Natural killer cell treated with Interleukin-12 subunit alpha and Interleukin-12 subunit beta and Interleukin-15 and Interleukin-18, amount 100 ng/mL, for 72 hours (primary cell): ENCODE data around the gene IL1RAPL1. TPM values are rescaled to one million over a fixed set of nuclear protein-coding genes. Genes with fewer than 3 reads are reported as not detected.

Experiments used
- ATAC-seq, 2 donors: fragments of 150-1000 bp; cut with Tn5 transposase in 1 of 2; sonication (Bioruptor Pico), chemical (Tn5 transposase) in 1 of 2; 2 replicates each; pipeline ENCODE4 v1.10.0; 2021
- DNase-seq: peaks from one replicate; pipeline ENCODE4 v3.0.0; 2022; ENCODE audit warnings: low spot score
- H3K27ac Mint-ChIP-seq, 2 donors: 1 replicate in 1 of 2; 2 replicates in 1 of 2; pipeline ENCODE4 v1.8.0; 2022; ENCODE audit warnings: mixed read lengths in 2 of 2, mild to moderate bottlenecking in 1 of 2, moderate library complexity in 1 of 2
- H3K27me3 Mint-ChIP-seq, 2 donors: 1 replicate in 1 of 2; 2 replicates in 1 of 2; pipeline ENCODE4 v1.8.0; 2022; ENCODE audit warnings: mixed read lengths in 2 of 2
- H3K36me3 Mint-ChIP-seq: one replicate; pipeline ENCODE4 v1.8.0; 2022; ENCODE audit warnings: mixed read lengths
- H3K4me1 Mint-ChIP-seq, 2 donors: 1 replicate in 1 of 2; 2 replicates in 1 of 2; pipeline ENCODE4 v1.8.0; 2022; ENCODE audit warnings: low read depth in 2 of 2, mixed read lengths in 2 of 2, mild to moderate bottlenecking in 1 of 2
- H3K4me3 Mint-ChIP-seq: one replicate; pipeline ENCODE4 v1.8.0; 2022; ENCODE audit warnings: mixed read lengths
- H3K9me3 Mint-ChIP-seq: 2 replicates; pipeline ENCODE4 v1.8.0; 2022; ENCODE audit warnings: mixed read lengths
- total RNA-seq, 2 donors: library from RNA; stranded (reverse); gene quantifications; one replicate each; pipeline ENCODE4 v1.2.3, GENCODE V29; 2022

IL1RAPL1 gene
- total RNA-seq, 2 donors from 2014 or later: not detected

DNA sequence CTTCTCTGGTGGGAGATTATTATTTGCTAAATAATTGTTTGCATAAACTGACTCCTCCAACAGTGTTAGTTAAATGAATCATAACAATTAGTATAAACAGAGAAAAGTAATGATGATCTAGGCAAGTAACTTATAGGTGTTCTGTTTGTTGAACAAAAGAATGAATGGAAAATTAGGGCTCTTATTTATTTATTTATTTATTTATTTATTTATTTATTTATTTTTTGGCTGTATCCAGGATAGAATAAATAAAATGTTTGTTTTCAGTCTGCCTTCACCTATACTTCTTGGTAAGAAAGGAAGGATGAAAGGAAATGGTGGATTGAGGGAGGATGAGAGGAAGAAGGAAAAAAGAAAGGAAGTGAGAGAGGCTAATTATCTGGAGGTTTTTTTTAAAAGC, 1066.5 kb downstream of the IL1RAPL1 start:
- Mint-ChIP-seq H3K9me3 (peaks cover 4% of the 10 kb centered on the region), H3K4me1 (no peaks in the 10 kb centered on the region)
- ATAC-seq: no peak

DNA sequence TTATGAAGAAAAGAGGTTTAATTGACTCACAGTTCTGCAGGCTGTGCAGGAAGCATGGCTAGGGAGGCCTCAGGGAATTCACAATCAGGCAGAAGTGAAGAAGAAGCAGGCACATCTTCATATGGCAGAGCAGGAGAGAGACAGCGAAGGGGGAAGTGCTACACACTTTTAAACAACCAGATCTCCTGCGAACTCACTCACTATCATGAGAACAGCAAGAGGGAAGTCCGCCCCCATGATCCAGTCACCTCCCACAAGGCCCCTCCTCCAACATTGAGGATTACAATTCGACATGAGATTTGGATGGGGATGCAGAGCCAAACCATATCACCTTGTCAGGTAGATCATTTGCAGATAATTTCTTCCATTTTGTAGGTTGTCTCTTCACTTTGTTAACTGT, 1072.7 kb downstream of the IL1RAPL1 start:
- Mint-ChIP-seq H3K4me1 (no peaks in the 10 kb centered on the region), H3K27me3 (no peaks in the 10 kb centered on the region), H3K27ac (no peak overlapping the region), H3K9me3 (peaks cover 5% of the 10 kb centered on the region), H3K4me3 (no peak overlapping the region), H3K36me3 (no peaks in the 10 kb centered on the region)
- DNase-seq (no peak), ATAC-seq (no peak)

More for the DNA sequence above, 1066.5 kb downstream of the IL1RAPL1 start:
- Mint-ChIP-seq H3K4me3 (no peak overlapping the region), H3K36me3 (no peaks in the 10 kb centered on the region), H3K27me3 (no peaks in the 10 kb centered on the region), H3K27ac (no peak overlapping the region)
- no peak for DNase-seq

DNA sequence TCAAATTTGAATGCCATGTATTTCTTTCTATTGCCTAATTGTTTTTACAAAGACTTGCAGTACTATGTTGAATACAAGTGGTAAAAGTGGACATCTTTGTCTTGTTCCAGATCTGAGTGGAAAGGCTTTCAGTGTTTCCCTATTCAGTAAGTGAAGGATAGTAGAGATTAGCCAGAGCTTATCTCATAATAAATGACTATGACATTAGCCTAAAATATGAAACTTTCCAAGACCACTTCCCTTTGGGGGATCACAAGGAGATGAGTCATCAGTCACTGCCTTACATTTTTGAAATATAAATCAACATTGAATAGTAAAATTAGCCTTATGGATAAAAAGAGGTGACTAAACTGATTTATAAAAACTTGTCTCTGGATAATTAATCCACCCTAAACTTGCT, 1074.0 kb downstream of the IL1RAPL1 start:
- H3K4me3 Mint-ChIP-seq: no peak overlapping the region
- no peaks in the 10 kb centered on the region for H3K36me3 Mint-ChIP-seq
- no peak for DNase-seq
- peaks cover 5% of the 10 kb centered on the region for H3K9me3 Mint-ChIP-seq
- no peak overlapping the region for H3K27ac Mint-ChIP-seq
- no peaks in the 10 kb centered on the region for H3K27me3 Mint-ChIP-seq
- no peak for ATAC-seq
- H3K4me1 Mint-ChIP-seq: no peaks in the 10 kb centered on the region

DNA sequence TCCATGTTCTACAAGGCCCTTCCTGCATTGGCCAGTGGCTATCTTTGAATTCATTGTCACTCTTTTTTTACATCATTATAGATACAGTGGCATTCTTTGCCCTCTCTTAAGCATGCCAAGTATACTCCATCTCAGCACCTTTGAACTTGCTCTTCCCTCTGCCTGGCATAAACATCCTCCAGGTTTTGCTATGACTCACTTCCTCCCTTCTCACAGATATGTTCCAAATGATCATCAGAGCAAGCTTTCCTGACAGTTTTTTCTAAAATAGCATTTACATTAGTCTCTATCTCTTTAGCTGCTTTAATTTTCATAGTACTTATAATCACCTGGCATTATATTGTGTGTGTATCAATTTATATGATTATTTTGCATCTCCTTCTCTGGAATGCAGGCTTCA, 1074.9 kb downstream of the IL1RAPL1 start:
- peaks cover 5% of the 10 kb centered on the region for H3K9me3 Mint-ChIP-seq

DNA sequence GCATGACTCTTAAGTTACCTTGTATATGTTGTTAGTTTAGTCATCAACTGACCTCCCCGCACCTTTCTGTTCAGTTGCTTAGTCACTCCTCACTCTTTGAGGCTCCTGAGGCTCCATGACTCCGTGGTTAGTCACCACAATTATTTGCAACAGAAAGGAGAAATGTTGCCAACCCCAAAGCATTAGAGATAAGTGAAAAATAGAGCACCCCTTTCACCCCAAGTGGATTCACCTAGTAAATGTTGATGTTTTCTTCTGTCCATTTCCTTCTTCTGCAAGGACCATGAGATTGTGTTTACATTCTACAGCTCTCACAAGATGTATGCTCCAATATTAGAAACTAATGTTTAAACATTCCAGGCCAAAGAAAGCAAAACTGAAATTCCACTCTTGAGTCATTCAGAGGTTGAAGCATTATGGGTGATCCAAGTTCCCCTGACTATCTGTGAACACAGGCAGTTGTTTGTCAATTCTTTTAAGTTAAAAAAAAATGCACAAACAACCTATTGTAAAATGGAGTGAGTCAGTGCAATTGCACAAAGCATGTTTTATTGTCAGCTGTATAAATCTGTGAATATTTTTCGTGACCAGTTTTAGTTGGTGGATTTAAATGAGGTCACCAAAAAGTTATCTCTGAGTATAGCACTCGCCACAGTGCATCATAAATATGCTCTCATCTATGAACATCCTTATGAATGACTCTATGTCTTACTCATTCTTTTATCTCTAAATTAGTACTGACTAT, 1075.7 kb downstream of the IL1RAPL1 start:
- DNase-seq: no peak
- no peaks in the 10 kb centered on the region for H3K36me3 Mint-ChIP-seq
- H3K4me3 Mint-ChIP-seq: no peak overlapping the region
- ATAC-seq: no peak
- no peak overlapping the region for H3K27ac Mint-ChIP-seq
- peaks cover 9% of the 10 kb centered on the region for H3K9me3 Mint-ChIP-seq
- H3K27me3 Mint-ChIP-seq: no peaks in the 10 kb centered on the region
- H3K4me1 Mint-ChIP-seq: no peaks in the 10 kb centered on the region

More for the DNA sequence above, 1074.9 kb downstream of the IL1RAPL1 start:
- H3K4me1 Mint-ChIP-seq: no peaks in the 10 kb centered on the region
- H3K4me3 Mint-ChIP-seq: no peak overlapping the region
- no peak overlapping the region for H3K27ac Mint-ChIP-seq
- H3K27me3 Mint-ChIP-seq: no peaks in the 10 kb centered on the region
- DNase-seq (no peak), ATAC-seq (no peak)
- H3K36me3 Mint-ChIP-seq: no peaks in the 10 kb centered on the region

DNA sequence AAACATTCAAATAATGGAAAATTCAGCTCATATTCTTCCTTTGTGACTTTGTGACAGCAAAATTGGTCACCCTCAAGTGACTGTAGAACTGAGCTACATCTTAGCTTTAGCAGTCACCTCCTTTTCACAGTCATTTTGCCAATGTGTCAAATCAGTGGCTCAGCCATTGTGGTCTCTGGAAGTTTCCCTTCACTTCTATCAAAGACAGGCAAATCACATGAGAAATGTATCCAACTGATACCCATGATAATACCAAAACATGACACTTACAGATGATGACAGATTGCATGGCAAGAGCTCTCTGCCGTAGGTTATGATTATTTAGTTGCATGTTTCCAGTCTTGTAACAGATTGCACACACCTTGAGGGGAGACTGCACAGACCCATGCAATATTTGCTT, 1078.3 kb downstream of the IL1RAPL1 start:
- DNase-seq: no peak
- no peaks in the 10 kb centered on the region for H3K27me3 Mint-ChIP-seq
- no peak overlapping the region for H3K27ac Mint-ChIP-seq
- H3K9me3 Mint-ChIP-seq: peaks cover 9% of the 10 kb centered on the region
- H3K36me3 Mint-ChIP-seq: no peaks in the 10 kb centered on the region
- no peak for ATAC-seq
- H3K4me1 Mint-ChIP-seq: no peaks in the 10 kb centered on the region
- H3K4me3 Mint-ChIP-seq: no peak overlapping the region

DNA sequence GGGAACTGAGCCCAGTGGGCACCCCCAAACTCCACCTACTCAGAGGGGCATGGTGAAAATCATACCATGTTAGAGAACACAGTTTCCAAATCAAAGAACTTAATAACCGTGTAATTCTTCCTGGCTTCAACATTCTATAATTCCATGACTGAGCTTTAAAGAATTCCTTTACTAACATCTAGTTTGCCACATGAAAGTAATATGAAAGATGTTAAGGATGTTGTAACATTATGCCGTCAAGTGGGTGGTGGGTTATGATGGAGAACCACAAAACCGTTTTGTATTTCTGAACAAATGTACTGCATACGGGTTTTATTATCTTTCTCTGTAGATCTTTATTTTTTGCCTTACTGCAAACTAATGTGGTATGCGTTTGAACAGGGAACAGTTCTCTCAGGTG, 1079.1 kb downstream of the IL1RAPL1 start:
- Mint-ChIP-seq H3K36me3 (no peaks in the 10 kb centered on the region), H3K4me1 (no peaks in the 10 kb centered on the region), H3K27ac (no peak overlapping the region), H3K4me3 (no peak overlapping the region), H3K9me3 (peaks cover 9% of the 10 kb centered on the region), H3K27me3 (no peaks in the 10 kb centered on the region)
- DNase-seq: no peak
- no peak for ATAC-seq

DNA sequence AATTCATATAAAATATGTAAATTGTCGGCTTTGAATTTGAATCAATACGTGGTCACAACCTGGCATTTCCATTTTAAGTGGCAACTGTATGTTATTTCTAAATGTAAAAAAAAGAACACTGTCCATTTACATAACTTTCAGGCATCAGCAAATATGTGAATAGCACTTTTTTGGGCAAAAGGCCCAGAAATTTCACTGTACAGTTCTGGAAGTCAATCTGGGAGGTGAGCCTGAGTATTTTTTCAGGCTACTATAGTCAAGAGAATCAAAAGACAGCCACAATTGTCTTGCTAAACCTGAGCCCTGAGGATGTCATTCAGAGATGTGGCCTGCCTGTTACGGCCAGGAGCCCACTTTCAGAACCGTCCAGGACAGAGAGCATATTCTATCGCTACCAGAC, 1084.2 kb downstream of the IL1RAPL1 start:
- Mint-ChIP-seq H3K36me3 (no peaks in the 10 kb centered on the region), H3K9me3 (peaks cover 7% of the 10 kb centered on the region), H3K4me3 (no peak overlapping the region), H3K27me3 (no peaks in the 10 kb centered on the region), H3K27ac (no peak overlapping the region), H3K4me1 (no peaks in the 10 kb centered on the region)
- no peak for ATAC-seq
- DNase-seq: no peak

DNA sequence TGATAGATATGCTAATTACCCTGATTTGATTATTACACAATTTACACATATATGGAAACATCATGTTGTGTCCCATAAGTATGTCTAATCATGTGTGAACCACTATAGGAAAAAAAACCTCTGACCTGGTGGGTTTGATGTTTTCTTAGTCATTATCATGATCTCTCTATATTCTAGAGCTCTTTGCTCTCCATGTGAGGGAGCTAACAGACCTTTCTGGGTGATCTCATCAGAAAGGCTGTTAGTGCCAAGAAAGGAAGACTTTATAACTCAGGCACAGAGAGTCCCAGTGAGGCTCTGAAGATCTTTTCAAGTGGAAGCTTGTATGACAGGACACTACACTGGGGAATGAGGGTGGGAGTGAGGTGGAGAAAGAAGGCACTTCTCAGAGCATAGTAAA, 1100.4 kb downstream of the IL1RAPL1 start:
- no peak for ATAC-seq
- Mint-ChIP-seq H3K4me3 (no peak overlapping the region), H3K4me1 (no peaks in the 10 kb centered on the region), H3K9me3 (peaks cover 9% of the 10 kb centered on the region), H3K27me3 (no peaks in the 10 kb centered on the region), H3K36me3 (no peaks in the 10 kb centered on the region), H3K27ac (no peak overlapping the region)
- no peak for DNase-seq

DNA sequence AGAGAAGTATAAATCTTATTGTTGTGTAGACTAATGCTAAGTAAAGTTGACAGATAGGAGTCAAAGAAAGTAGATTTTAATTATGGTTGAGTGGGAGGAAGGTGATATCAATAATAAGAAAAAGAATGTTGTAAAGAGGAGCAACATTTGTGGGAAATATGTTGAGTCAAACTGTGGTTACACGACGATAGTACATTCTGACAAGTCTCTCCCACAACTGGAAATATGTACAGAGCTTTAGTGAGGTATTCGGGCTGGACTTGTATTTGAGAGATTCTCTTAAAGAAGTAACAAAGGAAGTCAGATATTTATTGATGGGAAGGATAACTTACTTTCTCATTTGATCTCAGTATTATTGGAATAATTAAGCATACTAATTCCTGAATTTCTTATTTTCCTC, 1102.8 kb downstream of the IL1RAPL1 start:
- Mint-ChIP-seq H3K4me3 (no peak overlapping the region), H3K27ac (no peak overlapping the region), H3K4me1 (no peaks in the 10 kb centered on the region), H3K9me3 (peaks cover 14% of the 10 kb centered on the region), H3K36me3 (no peaks in the 10 kb centered on the region), H3K27me3 (no peaks in the 10 kb centered on the region)
- DNase-seq (no peak), ATAC-seq (no peak)

DNA sequence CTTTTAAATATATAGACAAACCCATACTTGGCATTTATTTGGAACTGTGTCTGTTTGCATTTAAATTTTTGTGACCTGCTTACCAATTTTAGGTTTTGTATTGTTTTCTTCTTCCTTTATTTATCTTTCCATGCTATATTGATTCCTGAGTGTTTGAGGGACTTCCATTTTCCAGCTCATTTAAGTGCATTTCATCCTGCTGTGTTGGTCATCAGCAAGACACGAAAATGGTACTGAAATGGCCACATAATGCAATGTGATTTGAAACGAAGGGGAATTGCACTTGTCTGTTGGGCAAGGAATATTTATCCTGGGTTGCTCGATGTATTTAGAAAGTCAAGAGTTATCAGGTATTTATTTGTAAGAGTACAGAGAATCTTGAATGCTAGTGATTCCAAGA, 1103.8 kb downstream of the IL1RAPL1 start:
- Mint-ChIP-seq H3K27me3 (no peaks in the 10 kb centered on the region), H3K4me1 (no peaks in the 10 kb centered on the region), H3K4me3 (no peak overlapping the region), H3K36me3 (no peaks in the 10 kb centered on the region), H3K27ac (no peak overlapping the region), H3K9me3 (peaks cover 16% of the 10 kb centered on the region)
- ATAC-seq (no peak), DNase-seq (no peak)

DNA sequence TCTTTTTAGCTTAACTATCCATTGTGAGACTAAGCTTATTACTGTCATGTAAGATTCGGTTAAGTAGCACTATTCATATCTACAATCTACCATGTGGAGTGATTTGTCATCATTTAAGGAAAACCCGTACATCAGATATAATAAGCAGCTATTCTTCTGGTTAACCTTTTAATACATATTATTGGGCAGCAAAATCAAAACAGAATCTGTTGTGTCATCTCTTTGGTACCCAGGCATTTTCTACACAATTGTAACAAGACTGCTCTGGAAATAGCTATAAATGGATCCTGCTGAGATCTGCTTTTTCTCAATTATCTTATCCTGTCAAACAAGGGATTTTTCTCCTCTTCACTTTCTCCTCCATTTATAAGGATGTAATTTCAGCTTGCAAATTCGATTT, 1106.7 kb downstream of the IL1RAPL1 start:
- Mint-ChIP-seq H3K27me3 (no peaks in the 10 kb centered on the region), H3K4me3 (no peak overlapping the region), H3K27ac (no peak overlapping the region), H3K4me1 (no peaks in the 10 kb centered on the region), H3K36me3 (no peaks in the 10 kb centered on the region), H3K9me3 (peaks cover 13% of the 10 kb centered on the region)
- ATAC-seq: no peak
- DNase-seq: no peak

DNA sequence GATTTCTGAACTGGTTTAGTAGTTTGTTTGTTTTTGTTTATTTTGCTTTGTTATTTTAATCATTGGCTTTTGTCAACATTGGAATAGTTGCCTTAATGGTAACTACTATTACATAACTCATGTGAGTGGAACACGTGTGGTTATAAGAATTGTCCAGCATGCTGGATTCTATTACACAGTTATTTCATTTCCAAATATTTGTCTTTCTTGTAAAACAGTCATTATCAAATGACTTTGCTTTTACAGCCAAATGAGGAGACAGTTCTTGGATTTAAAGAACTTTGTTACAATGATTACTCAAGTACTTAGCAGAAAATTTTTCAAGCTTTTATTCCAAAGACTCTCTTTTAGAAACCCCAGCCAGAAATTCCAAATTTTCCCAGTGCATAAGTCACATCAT, 1112.0 kb downstream of the IL1RAPL1 start:
- Mint-ChIP-seq H3K4me1 (no peaks in the 10 kb centered on the region), H3K4me3 (no peak overlapping the region), H3K27me3 (no peaks in the 10 kb centered on the region), H3K9me3 (peaks cover 2% of the 10 kb centered on the region), H3K36me3 (no peaks in the 10 kb centered on the region), H3K27ac (no peak overlapping the region)
- DNase-seq (no peak), ATAC-seq (no peak)

DNA sequence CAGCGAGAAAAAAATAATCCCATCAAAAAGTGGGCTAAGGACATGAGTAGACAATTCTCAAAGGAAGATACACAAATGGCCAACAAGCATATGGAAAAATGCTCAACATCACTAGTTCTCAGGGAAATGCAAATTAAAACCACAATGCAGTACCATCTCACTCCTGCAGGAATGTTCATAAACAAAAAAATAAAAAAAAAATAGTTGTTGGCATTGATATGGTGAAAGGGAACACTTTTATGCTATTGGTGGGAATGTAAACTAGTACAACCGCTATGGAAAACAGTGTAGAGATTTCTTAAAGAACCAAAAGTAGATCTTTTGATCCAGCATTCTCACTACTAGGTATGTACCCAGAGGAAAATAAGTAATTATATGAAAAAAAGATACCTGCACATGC, 1119.8 kb downstream of the IL1RAPL1 start:
- DNase-seq (no peak), ATAC-seq (no peak)
- Mint-ChIP-seq H3K9me3 (peaks cover 12% of the 10 kb centered on the region), H3K27ac (no peak overlapping the region), H3K4me1 (no peaks in the 10 kb centered on the region), H3K27me3 (no peaks in the 10 kb centered on the region), H3K4me3 (no peak overlapping the region), H3K36me3 (no peaks in the 10 kb centered on the region)

DNA sequence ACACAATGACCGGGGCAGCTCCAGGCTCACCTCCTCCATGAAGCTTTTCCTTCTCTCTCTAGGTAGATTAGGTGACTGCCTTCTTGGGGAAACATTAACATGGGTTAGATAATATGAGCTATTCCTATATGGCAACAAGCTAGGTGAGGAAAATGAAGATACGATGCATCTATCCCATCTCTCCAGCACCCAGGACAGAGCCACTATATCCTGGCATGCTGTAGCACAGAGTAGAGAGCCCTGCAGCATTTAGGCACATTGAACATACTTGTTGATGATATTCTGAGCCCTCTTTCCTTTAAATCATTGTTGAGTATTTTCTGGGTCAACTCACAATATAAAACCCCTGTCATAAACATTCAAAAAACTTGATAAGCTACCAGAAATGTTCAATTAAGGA, 1133.9 kb downstream of the IL1RAPL1 start:
- ATAC-seq: no peak
- no peaks in the 10 kb centered on the region for H3K27me3 Mint-ChIP-seq
- no peak overlapping the region for H3K4me3 Mint-ChIP-seq
- H3K36me3 Mint-ChIP-seq: peaks cover 4% of the 10 kb centered on the region
- no peak for DNase-seq
- H3K4me1 Mint-ChIP-seq: no peaks in the 10 kb centered on the region
- no peak overlapping the region for H3K27ac Mint-ChIP-seq
- H3K9me3 Mint-ChIP-seq: peaks cover 9% of the 10 kb centered on the region
